Testis (tissue), 3 donors: ENCODE data around the gene RNF39. TPM values are rescaled to one million over a fixed set of nuclear protein-coding genes. Genes with fewer than 3 reads are reported as not detected.

Experiments
- DNase-seq: peaks from one replicate; pipeline ENCODE4 v3.0.0-alpha.2; 2019
- H3K27ac ChIP-seq, 2 donors: fragments of 200-600 bp; sonication (generic); one replicate each; pipeline ENCODE4 v1.5.1; 2019
- H3K27me3 ChIP-seq: fragments of 200-600 bp; sonication (generic); one replicate; pipeline ENCODE4 v1.5.1; 2019
- H3K36me3 ChIP-seq: fragments of 200-600 bp; sonication (generic); one replicate; pipeline ENCODE4 v1.5.1; 2017; ENCODE audit warnings: low read depth; ENCODE audit errors: missing control alignments
- H3K4me1 ChIP-seq: fragments of 200-600 bp; sonication (generic); one replicate; pipeline ENCODE4 v1.5.1; 2019
- H3K4me3 ChIP-seq, 2 donors: fragments of 200-600 bp; sonication (generic); one replicate each; pipeline ENCODE4 v1.5.1; 2017 to 2019
- H3K9me3 ChIP-seq: fragments of 200-600 bp; sonication (generic); one replicate; pipeline ENCODE4 v1.5.1; 2017
- CTCF ChIP-seq, 3 experiments: fragments of 450-650 bp in 2 of 3; fragments of 200-600 bp in 1 of 3; sonication (generic) in 1 of 3; IDR thresholded peaks; one replicate each; pipeline ENCODE4 v1.5.1; 2016 to 2019; ENCODE audit warnings: antibody characterized with exemption in 3 of 3, mild to moderate bottlenecking in 2 of 3, moderate library complexity in 1 of 3
- POLR2A ChIP-seq: fragments of 450-650 bp; IDR thresholded peaks from one replicate; pipeline ENCODE4 v1.6.1; 2017; ENCODE audit warnings: antibody characterized with exemption, mild to moderate bottlenecking, moderate library complexity
- WGBS, 2 donors: methylation state at CpG; one replicate each; pipeline ENCODE4 v1.1.5; 2018; 5-methylcytosine and 5-hydroxymethylcytosine counted together
- intact Hi-C: fragments of 100-400 bp; cut with DNase I; formaldehyde crosslinking; loops from one replicate; pipeline ENCODE4 v1.15.1; 2023; ENCODE audit warnings: low total_unique reads
- polyA plus RNA-seq: library from polyadenylated mRNA; stranded (reverse); fragments of 350-450 nt; fragmentation: Illumina TruSeq; extraction: RNeasy Lipid Tissue Mini Kit (QIAGEN cat#74804); gene quantifications from one replicate; pipeline ENCODE4 v1.2.3, GENCODE V29; 2014; ENCODE audit warnings: low read depth, low replicate concordance; ENCODE audit not compliant: insufficient read depth
- total RNA-seq, 2 donors: library from RNA; depleted of rRNA; stranded (reverse); fragments of >200 nt; gene quantifications; one replicate each; pipeline ENCODE4 v1.2.3, GENCODE V29; 2016

The RNF39 gene
- total and polyA plus RNA-seq, 3 donors from 2014 or later = 2.7 to 4.3 (median 3.5) TPM

GRCh38 chr6:30116724-30117123 is 41.2 kb upstream of the RNF39 start:
- Histone ChIP-seq H3K36me3 (no peaks in the 10 kb centered on the region), H3K4me3 (no peak overlapping the region), H3K4me1 (no peaks in the 10 kb centered on the region), H3K27me3 (no peaks in the 10 kb centered on the region), H3K9me3 (no peaks in the 10 kb centered on the region), H3K27ac (no peak overlapping the region)
- no peak for TF ChIP-seq POLR2A
- peak in 1 of 3 experiments; percentile 36 for TF ChIP-seq CTCF (IDR thresholded peaks at IDR 0.05)
- WGBS, 2 donors = 73 to 80% methylated on average over 6 of the region's 6 CpGs
- DNase-seq = no peak
- intact Hi-C loops = no loop called here

- no peaks in the 10 kb centered on the region for H3K4me1 ChIP-seq
- intact Hi-C loops = no loop called here
- no peaks in the 10 kb centered on the region for H3K36me3 ChIP-seq
- TF ChIP-seq CTCF (IDR thresholded peaks at IDR 0.05) (no peak), POLR2A (no peak)
- H3K4me3 ChIP-seq = no peak overlapping the region
- no peak for DNase-seq
- WGBS, 2 donors = 47 to 75% methylated on average over 1 of the region's 1 CpG
- no peaks in the 10 kb centered on the region for H3K9me3 ChIP-seq
- no peak overlapping the region for H3K27ac ChIP-seq
- H3K27me3 ChIP-seq = no peaks in the 10 kb centered on the region
Measured at GRCh38 chr6:30113841-30114240, 38.3 kb upstream of the RNF39 start.

- WGBS, 2 donors = 89 to 90% methylated on average over 3 of the region's 3 CpGs
- Histone ChIP-seq H3K9me3 (no peaks in the 10 kb centered on the region), H3K4me3 (no peak within 1 kb of the TSS), H3K27ac (no peak within 1 kb of the TSS), H3K4me1 (no peaks in the 10 kb centered on the region), H3K36me3 (no peaks in the 10 kb centered on the region), H3K27me3 (no peaks in the 10 kb centered on the region)
- no peak for DNase-seq
- no peak for TF ChIP-seq CTCF (IDR thresholded peaks at IDR 0.05)
- no peak for TF ChIP-seq POLR2A
- intact Hi-C loops = no loop called here
Measured at GRCh38 chr6:30113003-30113759, 37.6 kb upstream of the RNF39 start, which contains the start of gene TRIM31. Gene TRIM31, minus strand, starts transcription at chr6:30113090. Its CDS starts 285 bp downstream, at chr6:30112805.

GRCh38 chr6:30112402-30112994 is 36.9 kb upstream of the RNF39 start:
- no peak for DNase-seq
- Histone ChIP-seq H3K27me3 (no peaks in the 10 kb centered on the region), H3K4me1 (no peaks in the 10 kb centered on the region)

More at GRCh38 chr6:30112402-30112994, 36.9 kb upstream of the RNF39 start:
- H3K9me3 ChIP-seq = no peaks in the 10 kb centered on the region
- intact Hi-C loops = no loop called here
- TF ChIP-seq CTCF (IDR thresholded peaks at IDR 0.05) (no peak), POLR2A (no peak)
- 76 to 78% methylated on average over 10 of the region's 10 CpGs for WGBS, 2 donors
- H3K27ac ChIP-seq = no peak overlapping the region
- H3K36me3 ChIP-seq = no peaks in the 10 kb centered on the region
- H3K4me3 ChIP-seq = no peak overlapping the region
